ENCODE measurements around the gene PTPN7.

GRCh38 chr1:202207292-202207691 lies 46.9 kb upstream of the PTPN7 start:
- TF ChIP-seq, protein P1, sequence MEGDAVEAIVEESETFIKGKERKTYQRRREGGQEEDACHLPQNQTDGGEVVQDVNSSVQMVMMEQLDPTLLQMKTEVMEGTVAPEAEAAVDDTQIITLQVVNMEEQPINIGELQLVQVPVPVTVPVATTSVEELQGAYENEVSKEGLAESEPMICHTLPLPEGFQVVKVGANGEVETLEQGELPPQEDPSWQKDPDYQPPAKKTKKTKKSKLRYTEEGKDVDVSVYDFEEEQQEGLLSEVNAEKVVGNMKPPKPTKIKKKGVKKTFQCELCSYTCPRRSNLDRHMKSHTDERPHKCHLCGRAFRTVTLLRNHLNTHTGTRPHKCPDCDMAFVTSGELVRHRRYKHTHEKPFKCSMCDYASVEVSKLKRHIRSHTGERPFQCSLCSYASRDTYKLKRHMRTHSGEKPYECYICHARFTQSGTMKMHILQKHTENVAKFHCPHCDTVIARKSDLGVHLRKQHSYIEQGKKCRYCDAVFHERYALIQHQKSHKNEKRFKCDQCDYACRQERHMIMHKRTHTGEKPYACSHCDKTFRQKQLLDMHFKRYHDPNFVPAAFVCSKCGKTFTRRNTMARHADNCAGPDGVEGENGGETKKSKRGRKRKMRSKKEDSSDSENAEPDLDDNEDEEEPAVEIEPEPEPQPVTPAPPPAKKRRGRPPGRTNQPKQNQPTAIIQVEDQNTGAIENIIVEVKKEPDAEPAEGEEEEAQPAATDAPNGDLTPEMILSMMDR (IDR thresholded peaks at IDR 0.05) = no peak
- TF ChIP-seq EP300 (IDR thresholded peaks at IDR 0.05) (no peak), POLR2A (IDR thresholded peaks at IDR 0.05) (no peak)
